ENCODE results near the gene GLIS2.

The GLIS2 gene

GRCh38 chr16:4345836-4346781 lies 30.2 kb downstream of the GLIS2 start:
- H3K27ac ChIP-seq (ENCODE audit: insufficient read depth in 1 of 2, low read depth in 1 of 2, low read length in 2 of 2, poor library complexity in 1 of 2, severe bottlenecking in 2 of 2) = no peak overlapping the region
- no peaks in the 10 kb centered on the region for H3K27me3 ChIP-seq (replicated peaks in 2 of 5; ENCODE audit: control insufficient read depth in 4 of 5, insufficient read depth in 5 of 5, low read length in 4 of 5)
- CTCF ChIA-PET = interaction anchor here (0.7 kb wide), 1 partner anchor 36 kb away, joined by 3 read pairs; no protein-coding TSS in a partner anchor
- H3K4me1 ChIP-seq (ENCODE audit: control extremely low read depth in 1 of 4, control insufficient read depth in 4 of 4, insufficient read depth in 4 of 4, low read length in 3 of 4) = peaks cover 0 to 11% (median 7%) of the 10 kb centered on the region in 4 experiments
- no peaks in the 10 kb centered on the region for H3K9me3 ChIP-seq (ENCODE audit: control extremely low read depth in 1 of 5, control insufficient read depth in 4 of 5, insufficient read depth in 2 of 5, low read depth in 1 of 5, low read length in 4 of 5)
- peaks cover 2 to 41% (median 18%) of the 10 kb centered on the region in 4 experiments for H3K36me3 ChIP-seq (ENCODE audit: control insufficient read depth in 4 of 4, insufficient read depth in 4 of 4, low read length in 3 of 4)
- 86% methylated on average over 12 of the region's 14 CpGs for WGBS (ENCODE audit: insufficient coverage)
- DNase-seq = no peak
- POLR2A ChIA-PET = interaction anchor here (1.0 to 1.1 kb wide), 2 partner anchors 13 to 130 kb away, joined by 3 read pairs; partner anchors contain the start of gene HMOX2
- peak overlapping the region in 1 of 7 experiments; percentile 23 for H3K4me3 ChIP-seq (ENCODE audit: control insufficient read depth in 1 of 7, extremely low read depth in 1 of 7, insufficient read depth in 4 of 7, low read depth in 2 of 7, low read length in 6 of 7)

- ChIA-PET CTCF (interaction anchor here (1.0 to 1.5 kb wide), 3 partner anchors 8 to 15 kb away, joined by 3 to 5 read pairs (median 4); no protein-coding TSS in a partner anchor), POLR2A (no interaction called here)
- no peak for DNase-seq
- H3K4me3 ChIP-seq (ENCODE audit: control insufficient read depth in 1 of 7, extremely low read depth in 1 of 7, insufficient read depth in 4 of 7, low read depth in 2 of 7, low read length in 6 of 7) = no peak overlapping the region
- H3K9me3 ChIP-seq (ENCODE audit: control extremely low read depth in 1 of 5, control insufficient read depth in 4 of 5, insufficient read depth in 2 of 5, low read depth in 1 of 5, low read length in 4 of 5) = no peaks in the 10 kb centered on the region
- H3K27ac ChIP-seq (ENCODE audit: insufficient read depth in 1 of 2, low read depth in 1 of 2, low read length in 2 of 2, poor library complexity in 1 of 2, severe bottlenecking in 2 of 2) = no peak overlapping the region
- peaks cover 0 to 15% (median 11%) of the 10 kb centered on the region in 4 experiments for H3K4me1 ChIP-seq (ENCODE audit: control extremely low read depth in 1 of 4, control insufficient read depth in 4 of 4, insufficient read depth in 4 of 4, low read length in 3 of 4)
- peaks cover 2 to 32% (median 15%) of the 10 kb centered on the region in 4 experiments for H3K36me3 ChIP-seq (ENCODE audit: control insufficient read depth in 4 of 4, insufficient read depth in 4 of 4, low read length in 3 of 4)
- no peaks in the 10 kb centered on the region for H3K27me3 ChIP-seq (replicated peaks in 2 of 5; ENCODE audit: control insufficient read depth in 4 of 5, insufficient read depth in 5 of 5, low read length in 4 of 5)
- 97% methylated on average over 8 of the region's 8 CpGs for WGBS (ENCODE audit: insufficient coverage)
Observed at GRCh38 chr16:4347010-4347409, 31.1 kb downstream of the GLIS2 start.

DNA sequence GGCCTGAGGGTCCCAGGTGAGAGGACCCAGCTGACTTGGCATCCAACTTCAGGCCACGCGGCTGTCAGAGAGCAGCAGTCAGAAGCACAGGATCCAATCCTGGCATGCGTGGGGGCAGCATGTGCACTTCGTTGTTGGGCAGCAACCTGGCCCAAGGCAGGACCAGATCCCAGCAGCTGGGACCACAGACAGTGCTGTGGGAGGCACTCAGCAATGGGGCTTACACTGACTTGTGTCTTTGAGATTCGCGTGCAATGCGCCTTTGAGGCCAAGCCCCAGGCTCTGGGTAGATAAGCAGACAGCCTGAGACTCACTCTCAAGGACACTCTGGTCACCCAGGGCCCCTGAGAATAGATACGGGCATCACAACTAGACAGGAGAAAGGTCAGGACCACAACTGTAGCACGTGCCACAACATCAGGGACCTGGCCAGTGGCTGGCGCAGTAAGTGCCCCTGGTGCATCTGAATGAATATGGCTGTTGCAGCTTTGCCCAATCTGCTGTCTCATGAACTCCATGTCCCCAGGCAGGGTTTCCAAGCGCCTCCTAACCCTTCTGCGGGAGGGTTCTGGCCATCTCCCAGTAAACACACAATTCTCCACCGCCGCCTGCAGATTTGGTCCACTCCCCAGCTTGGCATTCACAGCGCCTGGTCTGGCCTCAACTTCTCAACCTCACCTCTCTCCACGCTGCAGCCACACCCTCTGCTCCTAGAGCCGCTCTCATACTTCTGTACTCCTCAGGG lies 32.1 kb downstream of the GLIS2 start:
- POLR2A ChIA-PET = no interaction called here
- WGBS (ENCODE audit: insufficient coverage) = 97% methylated on average over 11 of the region's 17 CpGs
- CTCF ChIA-PET = interaction anchor here (0.6 to 1.5 kb wide), 4 partner anchors 9 to 389 kb away, joined by 3 to 5 read pairs (median 4); no protein-coding TSS in a partner anchor

GRCh38 chr16:4349332-4349731 lies 33.5 kb downstream of the GLIS2 start:
- Histone ChIP-seq H3K27me3 (replicated peaks in 2 of 5; ENCODE audit: control insufficient read depth in 4 of 5, insufficient read depth in 5 of 5, low read length in 4 of 5) (no peaks in the 10 kb centered on the region), H3K36me3 (ENCODE audit: control insufficient read depth in 4 of 4, insufficient read depth in 4 of 4, low read length in 3 of 4) (peaks cover 2 to 28% (median 16%) of the 10 kb centered on the region in 4 experiments), H3K4me3 (ENCODE audit: control insufficient read depth in 1 of 7, extremely low read depth in 1 of 7, insufficient read depth in 4 of 7, low read depth in 2 of 7, low read length in 6 of 7) (no peak overlapping the region), H3K4me1 (ENCODE audit: control extremely low read depth in 1 of 4, control insufficient read depth in 4 of 4, insufficient read depth in 4 of 4, low read length in 3 of 4) (peaks cover 0 to 15% (median 11%) of the 10 kb centered on the region in 4 experiments), H3K27ac (ENCODE audit: insufficient read depth in 1 of 2, low read depth in 1 of 2, low read length in 2 of 2, poor library complexity in 1 of 2, severe bottlenecking in 2 of 2) (no peak overlapping the region), H3K9me3 (ENCODE audit: control extremely low read depth in 1 of 5, control insufficient read depth in 4 of 5, insufficient read depth in 2 of 5, low read depth in 1 of 5, low read length in 4 of 5) (no peaks in the 10 kb centered on the region)
- CTCF ChIA-PET = interaction anchor here (0.9 to 2.2 kb wide), 6 partner anchors 8 to 58 kb away, joined by 3 to 5 read pairs (median 4); no protein-coding TSS in a partner anchor
- WGBS (ENCODE audit: insufficient coverage) = 100% methylated on average over 1 of the region's 5 CpGs
- POLR2A ChIA-PET = interaction anchor here (0.7 kb wide), 1 partner anchor 33 kb away, joined by 4 read pairs; no protein-coding TSS in a partner anchor
- DNase-seq = no peak

More for the DNA sequence above, 32.1 kb downstream of the GLIS2 start:
- DNase-seq = peak in 1 of 3 donors; percentile 26
- H3K27me3 ChIP-seq (replicated peaks in 2 of 5; ENCODE audit: control insufficient read depth in 4 of 5, insufficient read depth in 5 of 5, low read length in 4 of 5) = no peaks in the 10 kb centered on the region
- H3K9me3 ChIP-seq (ENCODE audit: control extremely low read depth in 1 of 5, control insufficient read depth in 4 of 5, insufficient read depth in 2 of 5, low read depth in 1 of 5, low read length in 4 of 5) = no peaks in the 10 kb centered on the region
- peaks cover 2 to 30% (median 15%) of the 10 kb centered on the region in 4 experiments for H3K36me3 ChIP-seq (ENCODE audit: control insufficient read depth in 4 of 4, insufficient read depth in 4 of 4, low read length in 3 of 4)
- H3K4me3 ChIP-seq (ENCODE audit: control insufficient read depth in 1 of 7, extremely low read depth in 1 of 7, insufficient read depth in 4 of 7, low read depth in 2 of 7, low read length in 6 of 7) = no peak overlapping the region
- H3K27ac ChIP-seq (ENCODE audit: insufficient read depth in 1 of 2, low read depth in 1 of 2, low read length in 2 of 2, poor library complexity in 1 of 2, severe bottlenecking in 2 of 2) = no peak overlapping the region
- H3K4me1 ChIP-seq (ENCODE audit: control extremely low read depth in 1 of 4, control insufficient read depth in 4 of 4, insufficient read depth in 4 of 4, low read length in 3 of 4) = peaks cover 0 to 15% (median 11%) of the 10 kb centered on the region in 4 experiments

DNA sequence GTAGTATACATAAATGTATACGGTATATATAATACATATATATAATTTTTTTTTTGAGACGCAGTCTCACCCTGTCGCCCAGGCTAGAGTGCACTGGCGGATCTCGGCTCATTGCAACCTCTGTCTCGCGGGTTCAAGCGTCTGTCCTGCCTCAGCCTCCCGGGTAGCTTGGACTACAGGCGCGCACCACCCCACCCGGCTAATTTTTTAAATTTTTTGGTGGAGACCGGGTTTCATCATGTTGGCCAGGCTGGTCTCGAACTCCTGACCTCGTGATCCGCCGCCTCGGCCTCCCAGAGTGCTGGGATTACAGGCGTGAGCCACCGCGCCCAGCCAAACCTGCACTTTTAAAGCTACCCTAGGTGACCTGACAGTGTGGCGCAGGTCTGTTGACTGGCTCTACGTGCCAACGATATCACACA lies 34.5 kb downstream of the GLIS2 start:
- H3K9me3 ChIP-seq (ENCODE audit: control extremely low read depth in 1 of 5, control insufficient read depth in 4 of 5, insufficient read depth in 2 of 5, low read depth in 1 of 5, low read length in 4 of 5) = no peaks in the 10 kb centered on the region
- H3K4me1 ChIP-seq (ENCODE audit: control extremely low read depth in 1 of 4, control insufficient read depth in 4 of 4, insufficient read depth in 4 of 4, low read length in 3 of 4) = peaks cover 0 to 15% (median 11%) of the 10 kb centered on the region in 4 experiments
- H3K27me3 ChIP-seq (replicated peaks in 2 of 5; ENCODE audit: control insufficient read depth in 4 of 5, insufficient read depth in 5 of 5, low read length in 4 of 5) = no peaks in the 10 kb centered on the region
- peak overlapping the region; percentile 43 to 83 for H3K27ac ChIP-seq (ENCODE audit: insufficient read depth in 1 of 2, low read depth in 1 of 2, low read length in 2 of 2, poor library complexity in 1 of 2, severe bottlenecking in 2 of 2)
- POLR2A ChIA-PET = interaction anchor here (0.6 to 1.5 kb wide), 4 partner anchors 12 to 190 kb away, joined by 3 to 5 read pairs (median 4); no protein-coding TSS in a partner anchor
- peak overlapping the region; percentile 48 to 99 (median 82) for H3K4me3 ChIP-seq (ENCODE audit: control insufficient read depth in 1 of 7, extremely low read depth in 1 of 7, insufficient read depth in 4 of 7, low read depth in 2 of 7, low read length in 6 of 7)
- no peak for DNase-seq
- peaks cover 2 to 28% (median 19%) of the 10 kb centered on the region in 4 experiments for H3K36me3 ChIP-seq (ENCODE audit: control insufficient read depth in 4 of 4, insufficient read depth in 4 of 4, low read length in 3 of 4)
- CTCF ChIA-PET = interaction anchor here (0.9 to 2.2 kb wide), 10 partner anchors 9 to 59 kb away, joined by 3 to 5 read pairs (median 4); no protein-coding TSS in a partner anchor
- 31% methylated on average over 21 of the region's 24 CpGs for WGBS (ENCODE audit: insufficient coverage)

GRCh38 chr16:4350787-4351659 lies 35.2 kb downstream of the GLIS2 start, which contains the start of gene PAM16:
TSS of gene PAM16 (minus strand) at chr16:4351321. CDS start at chr16:4351234, 87 bp downstream.
- CTCF ChIA-PET = interaction anchor here (0.9 to 2.2 kb wide), 8 partner anchors 8 to 51 kb away, joined by 3 to 5 read pairs (median 4); no protein-coding TSS in a partner anchor
- WGBS (ENCODE audit: insufficient coverage) = under 1% methylated on average over 64 of the region's 81 CpGs

More at GRCh38 chr16:4350787-4351659, 35.2 kb downstream of the GLIS2 start, which contains the start of gene PAM16:
- H3K27me3 ChIP-seq (replicated peaks in 2 of 5; ENCODE audit: control insufficient read depth in 4 of 5, insufficient read depth in 5 of 5, low read length in 4 of 5) = no peaks in the 10 kb centered on the region
- POLR2A ChIA-PET = interaction anchor here (0.6 to 1.5 kb wide), 4 partner anchors 65 to 561 kb away, joined by 3 to 10 read pairs (median 4); no protein-coding TSS in a partner anchor
- peaks cover 0 to 15% (median 11%) of the 10 kb centered on the region in 4 experiments for H3K4me1 ChIP-seq (ENCODE audit: control extremely low read depth in 1 of 4, control insufficient read depth in 4 of 4, insufficient read depth in 4 of 4, low read length in 3 of 4)
- peak within 1 kb of the TSS; percentile 48 to 99 (median 82) for H3K4me3 ChIP-seq (ENCODE audit: control insufficient read depth in 1 of 7, extremely low read depth in 1 of 7, insufficient read depth in 4 of 7, low read depth in 2 of 7, low read length in 6 of 7)
- peaks cover 1 to 25% (median 15%) of the 10 kb centered on the region in 4 experiments for H3K36me3 ChIP-seq (ENCODE audit: control insufficient read depth in 4 of 4, insufficient read depth in 4 of 4, low read length in 3 of 4)
- no peaks in the 10 kb centered on the region for H3K9me3 ChIP-seq (ENCODE audit: control extremely low read depth in 1 of 5, control insufficient read depth in 4 of 5, insufficient read depth in 2 of 5, low read depth in 1 of 5, low read length in 4 of 5)
- peak within 1 kb of the TSS; percentile 43 to 83 for H3K27ac ChIP-seq (ENCODE audit: insufficient read depth in 1 of 2, low read depth in 1 of 2, low read length in 2 of 2, poor library complexity in 1 of 2, severe bottlenecking in 2 of 2)
- peak; percentile 93 to 96 (median 94) for DNase-seq
